ENCODE results near the gene GABBR1. TPM values are rescaled to one million over a fixed set of nuclear protein-coding genes. Genes with fewer than 3 reads are reported as not detected.

The GABBR1 gene
- total RNA-seq, 2 experiments from 2014 or later, result 78.4 to 79.9 TPM

DNA sequence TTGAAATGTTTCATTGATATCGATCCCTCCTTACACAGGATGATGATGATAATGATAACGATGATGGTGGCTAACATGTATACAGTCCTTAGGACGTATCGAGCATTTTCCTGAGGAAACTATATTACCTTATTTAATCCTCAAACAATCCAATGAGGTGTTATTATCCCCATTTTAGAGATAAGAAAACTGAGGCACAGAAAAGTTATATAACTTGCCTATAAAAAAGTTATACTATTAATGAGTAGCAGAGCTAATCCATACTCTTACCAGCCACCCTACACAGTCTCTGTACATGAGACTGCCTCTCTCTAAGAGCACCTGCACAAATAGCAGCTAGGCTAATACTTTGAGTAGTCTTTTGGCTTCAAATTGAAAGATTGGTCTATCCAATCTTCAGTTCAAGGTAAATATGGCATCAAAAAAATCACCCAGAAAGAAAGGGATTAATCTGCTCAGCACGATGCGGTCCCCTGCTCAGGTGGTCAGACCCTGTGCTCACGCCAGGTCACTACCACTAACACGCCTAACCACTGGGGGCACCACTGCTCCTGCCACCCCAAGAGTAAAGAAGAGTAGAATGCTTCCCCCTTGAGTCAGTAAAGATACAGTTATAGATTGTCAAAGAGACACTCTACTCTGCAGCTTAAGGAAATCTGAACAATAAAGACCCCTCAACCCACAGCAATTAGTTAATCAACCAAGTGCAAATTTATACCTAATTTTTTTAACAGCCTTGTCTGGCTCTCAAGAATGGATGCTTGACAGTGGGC, 15.0 kb downstream of the GABBR1 start:
- H3K27me3 Mint-ChIP-seq, result no peaks in the 10 kb centered on the region
- TF ChIP-seq, protein P1, sequence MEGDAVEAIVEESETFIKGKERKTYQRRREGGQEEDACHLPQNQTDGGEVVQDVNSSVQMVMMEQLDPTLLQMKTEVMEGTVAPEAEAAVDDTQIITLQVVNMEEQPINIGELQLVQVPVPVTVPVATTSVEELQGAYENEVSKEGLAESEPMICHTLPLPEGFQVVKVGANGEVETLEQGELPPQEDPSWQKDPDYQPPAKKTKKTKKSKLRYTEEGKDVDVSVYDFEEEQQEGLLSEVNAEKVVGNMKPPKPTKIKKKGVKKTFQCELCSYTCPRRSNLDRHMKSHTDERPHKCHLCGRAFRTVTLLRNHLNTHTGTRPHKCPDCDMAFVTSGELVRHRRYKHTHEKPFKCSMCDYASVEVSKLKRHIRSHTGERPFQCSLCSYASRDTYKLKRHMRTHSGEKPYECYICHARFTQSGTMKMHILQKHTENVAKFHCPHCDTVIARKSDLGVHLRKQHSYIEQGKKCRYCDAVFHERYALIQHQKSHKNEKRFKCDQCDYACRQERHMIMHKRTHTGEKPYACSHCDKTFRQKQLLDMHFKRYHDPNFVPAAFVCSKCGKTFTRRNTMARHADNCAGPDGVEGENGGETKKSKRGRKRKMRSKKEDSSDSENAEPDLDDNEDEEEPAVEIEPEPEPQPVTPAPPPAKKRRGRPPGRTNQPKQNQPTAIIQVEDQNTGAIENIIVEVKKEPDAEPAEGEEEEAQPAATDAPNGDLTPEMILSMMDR (IDR thresholded peaks at IDR 0.05), result no peak
- intact Hi-C loops (cut with DNase I, micrococcal nuclease), result loop anchor here in 1 of 2 experiments (5.0 kb wide), 1 partner anchor 34 kb away; no protein-coding TSS in a partner anchor
- CTCF ChIA-PET, result interaction anchor here (1.4 to 1.9 kb wide), 2 partner anchors 32 to 36 kb away, joined by 5 to 6 read pairs; no protein-coding TSS in a partner anchor
- no peak overlapping the region for H3K4me3 Mint-ChIP-seq
- H3K4me1 Mint-ChIP-seq (ENCODE audit: low read depth), result no peaks in the 10 kb centered on the region
- Histone ChIP-seq H3K4me1 (ENCODE audit: insufficient read depth, low read length) (no peaks in the 10 kb centered on the region), H3K4me3 (ENCODE audit: low read length) (no peak overlapping the region), H3K27ac (ENCODE audit: low read depth in 1 of 2, low read length in 2 of 2) (no peak overlapping the region), H3K27me3 (ENCODE audit: control insufficient read depth in 1 of 2, insufficient read depth in 2 of 2, low read length in 2 of 2) (no peaks in the 10 kb centered on the region), H3K36me3 (ENCODE audit: insufficient read depth, low read length) (peaks cover 38% of the 10 kb centered on the region), H3K9me3 (ENCODE audit: control insufficient read depth in 1 of 2, insufficient read depth in 1 of 2, low read length in 2 of 2) (no peaks in the 10 kb centered on the region)
- peaks cover 68% of the 10 kb centered on the region for H3K36me3 Mint-ChIP-seq (ENCODE audit: low read depth)
- no peak overlapping the region for H3K27ac Mint-ChIP-seq
- ATAC-seq (ENCODE audit: poor library complexity) (no peak), DNase-seq (peak in 2 of 14 experiments; percentile 15 to 16)
- POLR2A ChIA-PET, result interaction anchor here (0.9 kb wide), 1 partner anchor 32 kb away, joined by 4 read pairs; no protein-coding TSS in a partner anchor
- no peaks in the 10 kb centered on the region for H3K9me3 Mint-ChIP-seq

DNA sequence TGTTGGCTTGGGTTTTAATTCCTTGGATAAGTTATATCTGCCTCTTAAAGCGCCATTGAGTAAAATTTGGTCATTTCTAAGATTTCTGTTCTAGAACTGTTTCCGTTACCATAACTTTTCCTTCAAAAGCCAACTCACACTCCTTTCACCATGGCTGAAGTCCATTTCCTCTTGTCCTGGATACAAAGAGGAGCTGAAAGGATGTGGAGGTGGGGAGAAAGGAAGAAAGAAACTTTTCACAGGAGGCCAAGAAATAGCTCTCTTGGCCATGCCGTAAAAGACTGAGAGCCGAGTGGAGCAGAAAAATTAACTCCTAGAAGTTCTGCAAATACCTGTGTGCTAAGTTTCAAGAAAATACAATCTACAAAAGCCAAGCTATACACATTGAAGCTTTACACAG, 21.6 kb downstream of the GABBR1 start:
- no peak for ATAC-seq (ENCODE audit: poor library complexity)
- Histone ChIP-seq H3K4me3 (ENCODE audit: low read length) (no peak overlapping the region), H3K9me3 (ENCODE audit: control insufficient read depth in 1 of 2, insufficient read depth in 1 of 2, low read length in 2 of 2) (no peaks in the 10 kb centered on the region), H3K27me3 (ENCODE audit: control insufficient read depth in 1 of 2, insufficient read depth in 2 of 2, low read length in 2 of 2) (no peaks in the 10 kb centered on the region), H3K4me1 (ENCODE audit: insufficient read depth, low read length) (no peaks in the 10 kb centered on the region), H3K36me3 (ENCODE audit: insufficient read depth, low read length) (peaks cover 51% of the 10 kb centered on the region), H3K27ac (ENCODE audit: low read depth in 1 of 2, low read length in 2 of 2) (no peak overlapping the region)
- H3K27me3 Mint-ChIP-seq, result no peaks in the 10 kb centered on the region
- H3K4me1 Mint-ChIP-seq (ENCODE audit: low read depth), result no peaks in the 10 kb centered on the region
- no peak overlapping the region for H3K4me3 Mint-ChIP-seq
- ChIA-PET CTCF (interaction anchor here (1.0 kb wide), 1 partner anchor 38 kb away, joined by 3 read pairs; no protein-coding TSS in a partner anchor), POLR2A (interaction anchor here (0.6 kb wide), 1 partner anchor 1122 kb away, joined by 5 read pairs; no protein-coding TSS in a partner anchor)
- DNase-seq, result no peak
- intact Hi-C loops (cut with DNase I, micrococcal nuclease), result no loop called here
- H3K9me3 Mint-ChIP-seq, result no peaks in the 10 kb centered on the region
- peaks cover 78% of the 10 kb centered on the region for H3K36me3 Mint-ChIP-seq (ENCODE audit: low read depth)
- H3K27ac Mint-ChIP-seq, result no peak overlapping the region
- TF ChIP-seq, protein P1 (IDR thresholded peaks at IDR 0.05), result no peak

DNA sequence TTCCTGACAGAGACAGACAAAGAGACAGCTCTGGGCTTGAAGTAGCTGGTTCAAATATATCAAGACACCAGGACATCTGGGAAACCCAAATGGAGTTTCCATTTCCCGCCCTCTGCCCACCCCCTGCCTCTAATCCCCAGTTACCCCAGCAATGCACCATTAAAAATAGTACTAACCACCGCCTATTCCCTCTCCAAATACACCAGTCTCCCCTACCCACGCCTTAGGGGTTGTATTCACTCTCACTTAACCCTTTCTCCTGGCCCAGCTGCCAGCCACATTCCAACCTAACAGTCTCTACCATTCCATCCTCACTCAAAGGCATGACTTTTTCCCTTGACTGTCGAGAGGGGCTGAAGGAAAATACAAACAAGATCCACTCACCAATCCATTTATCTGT, 22.4 kb downstream of the GABBR1 start:
- H3K4me1 ChIP-seq (ENCODE audit: insufficient read depth, low read length), result no peaks in the 10 kb centered on the region
- POLR2A ChIA-PET, result no interaction called here
- H3K9me3 Mint-ChIP-seq, result no peaks in the 10 kb centered on the region
- CTCF ChIA-PET, result no interaction called here
- intact Hi-C loops (cut with DNase I, micrococcal nuclease), result no loop called here
- peaks cover 86% of the 10 kb centered on the region for H3K36me3 Mint-ChIP-seq (ENCODE audit: low read depth)
- no peak overlapping the region for H3K4me3 ChIP-seq (ENCODE audit: low read length)
- H3K27ac Mint-ChIP-seq, result no peak overlapping the region
- H3K9me3 ChIP-seq (ENCODE audit: control insufficient read depth in 1 of 2, insufficient read depth in 1 of 2, low read length in 2 of 2), result no peaks in the 10 kb centered on the region
- H3K27me3 Mint-ChIP-seq, result no peaks in the 10 kb centered on the region
- H3K4me3 Mint-ChIP-seq, result no peak overlapping the region
- H3K36me3 ChIP-seq (ENCODE audit: insufficient read depth, low read length), result peaks cover 60% of the 10 kb centered on the region
- DNase-seq, result no peak
- TF ChIP-seq, protein P1 (IDR thresholded peaks at IDR 0.05), result no peak
- H3K27ac ChIP-seq (ENCODE audit: low read depth in 1 of 2, low read length in 2 of 2), result no peak overlapping the region
- ATAC-seq (ENCODE audit: poor library complexity), result no peak
- no peaks in the 10 kb centered on the region for H3K4me1 Mint-ChIP-seq (ENCODE audit: low read depth)
- no peaks in the 10 kb centered on the region for H3K27me3 ChIP-seq (ENCODE audit: control insufficient read depth in 1 of 2, insufficient read depth in 2 of 2, low read length in 2 of 2)
